B cell (primary cell): ENCODE measurements around the gene MDH2. TPM values are rescaled to one million over a fixed set of nuclear protein-coding genes. Genes with fewer than 3 reads are reported as not detected.

Experiments
- ATAC-seq: fragments of 200-7000 bp; cut with Tn5 transposase; one replicate; pipeline ENCODE4 v1.10.0; 2021; ENCODE audit warnings: low read depth, mild to moderate bottlenecking, moderate number of reproducible peaks, moderate library complexity
- CTCF ChIA-PET: fragments of 350-600 bp; sonication (Branson Sonifier 250); formaldehyde crosslinking; loops from one replicate; lab custom pipeline; 2021; ENCODE audit warnings: antibody characterized with exemption, inconsistent platforms; lab: Charles Lee
- POLR2A ChIA-PET: fragments of 350-600 bp; sonication (Branson Sonifier 250); formaldehyde crosslinking; loops from one replicate; lab custom pipeline; 2021; ENCODE audit warnings: antibody characterized with exemption; lab: Charles Lee
- DNase-seq: peaks from one replicate; pipeline ENCODE4 v3.0.0; 2013
- H2AFZ ChIP-seq: 2 replicates; pipeline ENCODE4 v1.6.1; 2012; ENCODE audit warnings: mild to moderate bottlenecking, low read depth, low read length; ENCODE audit not compliant: insufficient read depth, poor library complexity, severe bottlenecking
- H3K27ac ChIP-seq, 2 donors: 1 replicate in 1 of 2; 2 replicates in 1 of 2; pipeline ENCODE4 v1.5.1; 2012 to 2013; ENCODE audit warnings: low read length in 2 of 2, mild to moderate bottlenecking in 2 of 2, moderate library complexity in 1 of 2
- H3K27me3 ChIP-seq, 4 experiments: fragments of 200-600 bp in 1 of 4; sonication (generic) in 1 of 4; replicated peaks in 1 of 4; 1 replicate in 2 of 4; 2 replicates in 2 of 4; pipeline versions ENCODE4 v1.6.1 to v1.7.0; 2013 to 2016; ENCODE audit warnings: low read length in 3 of 4, mild to moderate bottlenecking in 2 of 4, mixed read lengths in 1 of 4, moderate library complexity in 1 of 4; ENCODE audit not compliant: insufficient read depth in 4 of 4, control insufficient read depth in 3 of 4; ENCODE audit errors: control extremely low read depth in 1 of 4
- H3K36me3 ChIP-seq, 2 experiments: replicated peaks in 1 of 2; 1 replicate in 1 of 2; 2 replicates in 1 of 2; pipeline versions ENCODE4 v1.6.1 to v1.7.1; 2013; ENCODE audit warnings: low read length in 1 of 2; ENCODE audit not compliant: insufficient read depth in 2 of 2, control insufficient read depth in 1 of 2; ENCODE audit errors: control extremely low read depth in 1 of 2, extremely low read depth in 1 of 2
- H3K4me1 ChIP-seq, 2 donors: fragments of 200-600 bp in 1 of 2; sonication (generic) in 1 of 2; 1 replicate in 1 of 2; 2 replicates in 1 of 2; pipeline versions ENCODE4 v1.5.1 to v1.6.1; 2013 to 2017; ENCODE audit warnings: low read length in 2 of 2; ENCODE audit not compliant: control insufficient read depth in 2 of 2, insufficient read depth in 2 of 2
- H3K4me2 ChIP-seq: replicated peaks from 2 replicates; pipeline ENCODE3; 2012; ENCODE audit warnings: mild to moderate bottlenecking, low read depth, low read length; ENCODE audit not compliant: poor library complexity, severe bottlenecking
- H3K4me3 ChIP-seq, 5 experiments: fragments of 200-600 bp in 1 of 5; sonication (generic) in 1 of 5; 1 replicate in 3 of 5; 2 replicates in 2 of 5; pipeline versions ENCODE4 v1.5.1 to v1.7.0; 2011 to 2016; ENCODE audit warnings: low read length in 4 of 5, mild to moderate bottlenecking in 4 of 5, low read depth in 2 of 5, control low read depth in 1 of 5, moderate library complexity in 1 of 5; ENCODE audit not compliant: insufficient read depth in 1 of 5; ENCODE audit errors: control extremely low read depth in 1 of 5, extremely low read depth in 1 of 5
- H3K79me2 ChIP-seq: fragments of 200-600 bp; sonication (generic); one replicate; pipeline ENCODE4 v1.6.0; 2016; ENCODE audit warnings: low read length; ENCODE audit not compliant: control insufficient read depth, insufficient read depth
- H3K9ac ChIP-seq: fragments of 200-600 bp; sonication (generic); 2 replicates; pipeline ENCODE4 v1.6.1; 2017; ENCODE audit warnings: mild to moderate bottlenecking, low read length, moderate library complexity
- H3K9me3 ChIP-seq, 3 donors: one replicate each; pipeline versions ENCODE4 v1.6.1 to v1.7.1; 2013; ENCODE audit warnings: low read length in 2 of 3; ENCODE audit not compliant: control insufficient read depth in 2 of 3, insufficient read depth in 1 of 3; ENCODE audit errors: control extremely low read depth in 1 of 3
- H4K20me1 ChIP-seq: 2 replicates; pipeline ENCODE4 v1.6.0; 2012; ENCODE audit warnings: mild to moderate bottlenecking, low read length; ENCODE audit not compliant: insufficient read depth, control insufficient read depth, poor library complexity, severe bottlenecking
- H3K27ac Mint-ChIP-seq: one replicate; pipeline ENCODE4 v1.8.0; 2021; ENCODE audit warnings: mixed read lengths
- H3K27me3 Mint-ChIP-seq: one replicate; pipeline ENCODE4 v1.8.0; 2021; ENCODE audit warnings: mixed read lengths
- H3K4me1 Mint-ChIP-seq: one replicate; pipeline ENCODE4 v1.8.0; 2021; ENCODE audit warnings: mixed read lengths
- H3K4me3 Mint-ChIP-seq: one replicate; pipeline ENCODE4 v1.8.0; 2021; ENCODE audit warnings: mixed read lengths
- H3K9me3 Mint-ChIP-seq: one replicate; pipeline ENCODE4 v1.8.0; 2022; ENCODE audit warnings: mixed read lengths; ENCODE audit not compliant: insufficient read depth
- EZH2 ChIP-seq: IDR thresholded peaks from 2 replicates; pipeline ENCODE4 v1.6.1; 2012; ENCODE audit warnings: borderline replicate concordance, low read depth, mild to moderate bottlenecking, moderate library complexity, low read length; ENCODE audit not compliant: insufficient read depth, poor library complexity, severe bottlenecking
- WGBS: methylation state at CpG from one replicate; pipeline ENCODE4 v1.1.5; 2013; ENCODE audit warnings: missing lambda C conversion rate; ENCODE audit not compliant: insufficient coverage; 5-methylcytosine and 5-hydroxymethylcytosine counted together
- intact Hi-C: fragments of 100-400 bp; cut with micrococcal nuclease; formaldehyde crosslinking; loops from one replicate; pipeline ENCODE4 v1.10.0; 2022
- polyA plus RNA-seq: library from polyadenylated mRNA; depleted of rRNA; stranded (reverse); fragments of >200 nt; gene quantifications from 2 replicates; pipeline ENCODE4 v1.2.3, GENCODE V29; 2012
- total RNA-seq, 2 donors: library from RNA; stranded (reverse); fragments of 120-200 nt in 1 of 2; gene quantifications; 1 replicate in 1 of 2; 2 replicates in 1 of 2; pipeline versions ENCODE4 v1.2.3 to v1.2.4, GENCODE V29; 2013 to 2022
- TF ChIP-seq, protein P1 (sequence below): fragments of 200-600 bp; IDR thresholded peaks from one replicate; pipeline ENCODE4 v1.8.0; 2022; ENCODE audit warnings: antibody characterized with exemption, mild to moderate bottlenecking

Gene MDH2
- total and polyA plus RNA-seq, 2 donors (not counting 1 experiment from before 2014, with no cell fraction given) = 76.9 to 77.2 TPM

DNA sequence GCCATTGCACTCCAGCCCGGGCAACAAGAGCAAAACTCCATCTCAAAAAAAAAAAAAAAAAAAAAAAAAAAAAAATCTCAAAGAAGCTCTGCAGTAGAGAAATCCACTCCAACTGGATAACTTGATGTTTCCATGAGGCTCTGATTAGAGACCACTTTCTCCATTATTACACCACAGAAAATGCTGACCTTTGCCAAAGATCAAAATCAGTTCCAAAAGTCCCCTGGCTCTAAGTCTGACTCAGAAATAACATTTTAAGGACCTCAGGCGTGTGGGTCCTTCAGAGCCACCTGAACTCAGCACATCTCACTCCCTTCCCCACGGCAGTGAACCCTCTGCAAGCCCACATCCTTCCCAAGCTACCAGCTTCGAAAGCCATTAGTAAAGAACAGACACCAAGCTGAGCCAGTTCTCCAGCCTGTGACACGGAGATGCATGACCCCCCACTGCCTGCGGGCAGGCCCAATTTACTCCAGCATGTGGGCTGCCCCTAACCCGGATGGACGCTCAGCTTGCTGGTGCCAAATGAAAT is 39.7 kb upstream of the MDH2 start:
- no peak overlapping the region for H3K9ac ChIP-seq
- H3K4me1 ChIP-seq = peaks cover 5 to 15% of the 10 kb centered on the region in 2 donors
- intact Hi-C loops = no loop called here
- ChIA-PET POLR2A (no interaction called here), CTCF (interaction anchor here (1.9 kb wide), 1 partner anchor 12 kb away, joined by 9 read pairs; no protein-coding TSS in a partner anchor)
- H3K9me3 ChIP-seq = no peaks in the 10 kb centered on the region
- H3K27ac ChIP-seq = no peak overlapping the region
- H3K27me3 ChIP-seq = no peaks in the 10 kb centered on the region
- no peak overlapping the region for H3K4me2 ChIP-seq
- H3K4me3 ChIP-seq = no peak overlapping the region
- no peaks in the 10 kb centered on the region for H3K27me3 Mint-ChIP-seq
- no peaks in the 10 kb centered on the region for H3K79me2 ChIP-seq
- no peaks in the 10 kb centered on the region for H4K20me1 ChIP-seq
- no peak for DNase-seq
- no peak for TF ChIP-seq EZH2
- TF ChIP-seq, protein P1, sequence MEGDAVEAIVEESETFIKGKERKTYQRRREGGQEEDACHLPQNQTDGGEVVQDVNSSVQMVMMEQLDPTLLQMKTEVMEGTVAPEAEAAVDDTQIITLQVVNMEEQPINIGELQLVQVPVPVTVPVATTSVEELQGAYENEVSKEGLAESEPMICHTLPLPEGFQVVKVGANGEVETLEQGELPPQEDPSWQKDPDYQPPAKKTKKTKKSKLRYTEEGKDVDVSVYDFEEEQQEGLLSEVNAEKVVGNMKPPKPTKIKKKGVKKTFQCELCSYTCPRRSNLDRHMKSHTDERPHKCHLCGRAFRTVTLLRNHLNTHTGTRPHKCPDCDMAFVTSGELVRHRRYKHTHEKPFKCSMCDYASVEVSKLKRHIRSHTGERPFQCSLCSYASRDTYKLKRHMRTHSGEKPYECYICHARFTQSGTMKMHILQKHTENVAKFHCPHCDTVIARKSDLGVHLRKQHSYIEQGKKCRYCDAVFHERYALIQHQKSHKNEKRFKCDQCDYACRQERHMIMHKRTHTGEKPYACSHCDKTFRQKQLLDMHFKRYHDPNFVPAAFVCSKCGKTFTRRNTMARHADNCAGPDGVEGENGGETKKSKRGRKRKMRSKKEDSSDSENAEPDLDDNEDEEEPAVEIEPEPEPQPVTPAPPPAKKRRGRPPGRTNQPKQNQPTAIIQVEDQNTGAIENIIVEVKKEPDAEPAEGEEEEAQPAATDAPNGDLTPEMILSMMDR = no peak
- H3K36me3 ChIP-seq = peaks cover 0 to 19% of the 10 kb centered on the region in 2 experiments
- no peak overlapping the region for H2AFZ ChIP-seq
- H3K4me3 Mint-ChIP-seq = peak overlapping the region; percentile 41
- H3K9me3 Mint-ChIP-seq = no peaks in the 10 kb centered on the region
- 30% methylated on average over 6 of the region's 8 CpGs for WGBS
- peaks cover 26% of the 10 kb centered on the region for H3K4me1 Mint-ChIP-seq
- ATAC-seq = no peak
- H3K27ac Mint-ChIP-seq = no peak overlapping the region
